Activated T-cell treated with anti-CD3 and anti-CD28 coated beads, Interleukin-2, amount 50 U/mL, for 4 hours (primary cell): ENCODE data around the gene ZC3H18. TPM values are rescaled to one million over a fixed set of nuclear protein-coding genes. Genes with fewer than 3 reads are reported as not detected.

Source experiments
- ATAC-seq, 2 donors: fragments of 200-7000 bp; cut with Tn5 transposase; one replicate each; pipeline ENCODE4 v1.10.0; 2021
- DNase-seq: peaks from one replicate; pipeline ENCODE4 v3.0.0-alpha.2; 2020
- H3K27me3 Mint-ChIP-seq: one replicate; pipeline ENCODE4 v1.8.0; 2021; ENCODE audit warnings: low read depth, mixed read lengths
- H3K36me3 Mint-ChIP-seq: one replicate; pipeline ENCODE4 v1.8.0; 2022; ENCODE audit warnings: mixed read lengths; ENCODE audit not compliant: insufficient read depth
- H3K4me1 Mint-ChIP-seq: one replicate; pipeline ENCODE4 v1.8.0; 2021; ENCODE audit warnings: low read depth, mixed read lengths
- H3K4me3 Mint-ChIP-seq: one replicate; pipeline ENCODE4 v1.8.0; 2021; ENCODE audit warnings: mild to moderate bottlenecking, moderate library complexity, mixed read lengths
- H3K9me3 Mint-ChIP-seq: one replicate; pipeline ENCODE4 v1.8.0; 2021; ENCODE audit warnings: mixed read lengths
- total RNA-seq, 3 donors: library from RNA; stranded (reverse); gene quantifications; one replicate each; pipeline ENCODE4 v1.2.1, GENCODE V29; 2021

Gene ZC3H18
- total RNA-seq, 3 donors from 2014 or later = 117 to 122 (median 118) TPM

DNA sequence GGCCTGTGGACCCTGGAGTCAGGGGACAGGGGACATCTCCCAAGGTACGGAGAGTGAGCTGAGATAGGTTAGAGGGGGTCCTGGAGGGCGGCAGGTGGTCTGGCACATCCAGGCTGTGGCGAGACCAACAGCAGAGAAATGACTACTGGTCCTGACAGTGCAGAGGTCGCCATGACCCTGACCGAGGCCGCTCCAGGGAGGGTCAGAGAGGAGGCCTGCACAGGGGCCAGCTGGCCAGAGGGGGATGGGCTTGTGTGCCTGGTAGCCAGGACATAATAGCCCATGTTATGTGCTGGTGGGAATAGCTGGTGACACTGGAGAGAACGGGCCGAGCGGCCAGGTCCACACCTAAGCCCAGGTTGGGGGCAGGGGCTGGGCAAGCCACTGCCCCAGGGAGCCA, 40.6 kb upstream of the ZC3H18 start:
- no peak overlapping the region for H3K4me3 Mint-ChIP-seq
- no peak for DNase-seq
- no peaks in the 10 kb centered on the region for H3K9me3 Mint-ChIP-seq
- H3K4me1 Mint-ChIP-seq = no peaks in the 10 kb centered on the region
- no peak for ATAC-seq
- H3K36me3 Mint-ChIP-seq = no peaks in the 10 kb centered on the region
- H3K27me3 Mint-ChIP-seq = no peaks in the 10 kb centered on the region

DNA sequence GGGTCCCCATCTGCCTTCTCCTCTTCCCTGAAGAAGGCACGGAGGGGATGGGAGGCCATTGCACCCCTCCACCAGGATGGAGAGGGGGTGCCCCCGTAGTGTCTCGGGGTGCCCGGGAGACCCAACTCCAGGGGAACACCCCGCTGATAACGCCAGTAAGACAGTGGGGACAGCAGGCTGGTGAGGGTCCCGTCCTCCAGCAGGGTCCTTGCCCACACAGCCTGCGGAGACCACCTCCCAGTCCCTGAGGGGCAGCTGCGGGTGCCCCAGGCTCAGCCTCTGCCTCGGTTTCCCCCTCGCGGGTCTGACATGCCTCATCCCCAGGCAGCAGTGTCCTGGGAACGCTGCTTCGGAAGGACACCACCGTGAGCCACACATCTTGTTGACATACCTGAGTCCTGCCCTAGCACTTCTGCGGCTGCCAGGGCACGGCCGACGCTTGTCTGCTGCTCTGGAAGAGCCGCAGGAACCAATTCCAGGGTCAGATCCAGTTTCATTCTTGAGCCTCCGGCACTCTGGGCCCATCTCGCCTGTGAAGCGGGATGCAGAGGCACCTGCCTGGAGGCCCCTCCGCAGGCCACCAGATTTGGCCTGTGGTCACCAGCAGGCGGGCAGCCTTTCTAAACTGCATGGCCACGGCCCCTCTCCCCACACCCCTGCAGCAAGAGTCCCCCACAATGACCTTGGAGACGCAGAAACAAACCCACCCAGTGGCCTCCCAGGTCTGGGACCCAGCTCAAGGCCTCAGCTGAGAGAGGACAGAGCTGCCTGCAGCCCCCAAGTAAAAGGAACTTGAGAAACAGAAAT, 39.9 kb upstream of the ZC3H18 start:
- Mint-ChIP-seq H3K4me1 (peaks cover 3% of the 10 kb centered on the region), H3K4me3 (no peak overlapping the region), H3K27me3 (no peaks in the 10 kb centered on the region), H3K9me3 (no peaks in the 10 kb centered on the region), H3K36me3 (no peaks in the 10 kb centered on the region)
- no peak for DNase-seq
- ATAC-seq = no peak

DNA sequence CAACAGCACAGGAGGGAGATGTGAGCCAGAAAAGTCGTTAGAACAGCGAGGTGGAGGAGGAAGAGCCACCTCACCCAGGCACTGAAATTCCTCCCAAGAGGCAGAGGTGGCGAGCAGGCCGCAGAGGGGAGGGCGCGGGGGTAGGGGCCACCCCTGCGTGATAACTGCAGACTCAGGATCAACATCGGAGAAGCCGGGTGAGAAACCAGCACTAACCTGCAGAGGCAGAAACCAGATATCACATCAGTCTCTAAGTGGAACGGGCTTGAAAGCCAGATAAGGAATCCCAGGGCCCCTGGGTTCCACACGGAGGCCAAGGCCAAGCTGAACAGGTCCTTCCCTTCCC, 39.4 kb upstream of the ZC3H18 start:
- no peaks in the 10 kb centered on the region for H3K9me3 Mint-ChIP-seq
- DNase-seq (no peak), ATAC-seq (no peak)
- H3K36me3 Mint-ChIP-seq = no peaks in the 10 kb centered on the region
- peaks cover 9% of the 10 kb centered on the region for H3K4me1 Mint-ChIP-seq
- H3K27me3 Mint-ChIP-seq = no peaks in the 10 kb centered on the region
- H3K4me3 Mint-ChIP-seq = no peak overlapping the region

DNA sequence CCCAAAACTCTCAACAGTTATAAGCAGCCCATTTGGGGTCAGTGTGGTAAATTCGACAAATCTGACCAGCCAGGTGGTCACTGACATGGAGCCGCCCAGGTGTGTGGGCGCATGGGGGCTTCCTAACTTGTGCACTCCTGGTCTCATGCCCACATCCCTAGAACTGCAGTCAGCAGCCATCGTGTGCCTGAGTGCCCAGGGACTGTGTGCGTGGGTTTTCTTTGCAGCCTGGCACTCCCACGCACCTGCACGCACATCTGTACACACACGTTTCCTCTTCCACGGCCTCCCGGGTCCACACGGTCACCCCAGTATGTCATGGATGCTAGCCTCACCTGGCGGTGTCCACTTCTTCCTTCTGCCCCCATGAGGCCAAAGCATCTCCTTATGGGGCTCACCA, 38.9 kb upstream of the ZC3H18 start:
- ATAC-seq = no peak
- no peaks in the 10 kb centered on the region for H3K36me3 Mint-ChIP-seq
- H3K9me3 Mint-ChIP-seq = no peaks in the 10 kb centered on the region
- H3K27me3 Mint-ChIP-seq = no peaks in the 10 kb centered on the region
- H3K4me1 Mint-ChIP-seq = peaks cover 11% of the 10 kb centered on the region
- DNase-seq = no peak
- H3K4me3 Mint-ChIP-seq = no peak overlapping the region

DNA sequence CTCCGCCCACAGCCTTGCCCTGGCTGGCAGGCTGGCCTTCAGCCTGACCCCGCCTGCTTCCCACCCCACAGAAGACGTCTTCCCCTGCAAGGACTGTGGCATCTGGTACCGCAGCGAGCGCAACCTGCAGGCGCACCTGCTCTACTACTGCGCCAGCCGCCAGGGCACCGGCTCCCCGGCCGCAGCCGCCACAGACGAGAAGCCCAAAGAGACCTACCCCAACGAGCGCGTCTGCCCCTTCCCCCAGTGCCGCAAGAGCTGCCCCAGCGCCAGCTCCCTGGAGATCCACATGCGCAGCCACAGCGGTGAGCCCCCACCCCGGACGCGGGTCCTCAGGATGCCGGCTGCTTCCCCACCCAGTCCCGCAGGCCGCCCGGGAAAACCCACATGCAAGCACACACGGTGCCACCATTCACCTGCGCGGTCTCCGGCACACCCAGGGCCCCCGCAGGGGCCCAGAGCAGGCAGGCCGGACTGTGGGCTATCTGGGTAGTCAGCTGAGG, 38.2 kb upstream of the ZC3H18 start:
- no peaks in the 10 kb centered on the region for H3K36me3 Mint-ChIP-seq

DNA sequence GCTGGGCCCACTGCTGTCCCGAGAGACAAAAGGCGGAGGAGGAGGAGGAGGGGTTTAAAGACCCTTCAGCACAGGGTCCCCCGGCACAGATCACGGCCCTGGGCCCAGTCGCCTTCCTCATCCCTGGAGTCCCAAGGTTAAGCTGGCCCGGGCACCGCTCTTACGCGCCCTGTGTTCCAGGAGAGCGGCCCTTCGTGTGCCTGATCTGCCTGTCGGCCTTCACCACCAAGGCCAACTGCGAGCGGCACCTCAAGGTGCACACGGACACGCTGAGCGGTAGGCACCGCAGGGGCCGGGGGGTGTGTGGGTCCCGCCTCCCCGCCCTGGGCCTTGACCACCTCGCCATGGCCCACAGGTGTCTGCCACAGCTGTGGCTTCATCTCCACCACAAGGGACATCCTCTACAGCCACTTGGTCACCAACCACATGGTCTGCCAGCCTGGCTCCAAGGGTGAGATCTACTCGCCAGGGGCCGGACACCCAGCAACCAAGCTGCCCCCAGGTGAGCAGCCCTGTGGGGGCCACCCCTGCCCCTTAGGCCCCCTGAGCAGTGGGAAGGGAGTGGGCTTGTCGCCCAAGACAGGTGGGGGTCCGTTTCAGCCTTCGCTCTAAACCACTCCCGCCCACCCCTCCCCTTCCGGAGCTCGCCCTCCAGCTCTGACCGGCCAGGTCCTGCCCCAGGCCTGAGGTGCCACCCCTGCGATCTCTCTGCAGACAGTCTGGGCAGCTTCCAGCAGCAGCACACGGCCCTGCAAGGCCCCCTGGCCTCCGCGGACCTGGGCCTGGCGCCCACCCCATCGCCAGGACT, 37.6 kb upstream of the ZC3H18 start:
- Mint-ChIP-seq H3K27me3 (no peaks in the 10 kb centered on the region), H3K4me1 (peaks cover 11% of the 10 kb centered on the region), H3K9me3 (no peaks in the 10 kb centered on the region), H3K36me3 (no peaks in the 10 kb centered on the region), H3K4me3 (no peak overlapping the region)
- ATAC-seq (no peak), DNase-seq (no peak)

More for the DNA sequence above, 38.2 kb upstream of the ZC3H18 start:
- DNase-seq = no peak
- Mint-ChIP-seq H3K27me3 (no peaks in the 10 kb centered on the region), H3K9me3 (no peaks in the 10 kb centered on the region), H3K4me3 (no peak overlapping the region), H3K4me1 (peaks cover 11% of the 10 kb centered on the region)
- ATAC-seq = no peak

DNA sequence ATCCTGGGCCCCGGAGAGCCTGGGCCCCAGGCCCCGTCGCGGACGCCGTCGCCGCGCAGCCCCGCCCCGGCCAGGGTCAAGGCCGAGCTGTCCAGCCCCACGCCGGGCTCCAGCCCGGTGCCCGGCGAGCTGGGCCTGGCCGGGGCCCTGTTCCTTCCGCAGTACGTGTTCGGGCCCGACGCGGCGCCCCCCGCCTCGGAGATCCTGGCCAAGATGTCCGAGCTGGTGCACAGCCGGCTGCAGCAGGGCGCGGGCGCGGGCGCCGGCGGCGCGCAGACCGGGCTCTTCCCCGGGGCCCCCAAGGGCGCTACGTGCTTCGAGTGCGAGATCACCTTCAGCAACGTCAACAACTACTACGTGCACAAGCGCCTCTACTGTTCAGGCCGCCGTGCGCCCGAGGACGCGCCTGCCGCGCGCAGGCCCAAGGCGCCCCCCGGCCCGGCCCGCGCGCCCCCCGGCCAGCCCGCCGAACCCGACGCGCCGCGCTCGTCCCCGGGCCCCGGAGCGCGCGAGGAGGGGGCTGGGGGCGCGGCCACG, 36.8 kb upstream of the ZC3H18 start:
- DNase-seq = no peak

DNA sequence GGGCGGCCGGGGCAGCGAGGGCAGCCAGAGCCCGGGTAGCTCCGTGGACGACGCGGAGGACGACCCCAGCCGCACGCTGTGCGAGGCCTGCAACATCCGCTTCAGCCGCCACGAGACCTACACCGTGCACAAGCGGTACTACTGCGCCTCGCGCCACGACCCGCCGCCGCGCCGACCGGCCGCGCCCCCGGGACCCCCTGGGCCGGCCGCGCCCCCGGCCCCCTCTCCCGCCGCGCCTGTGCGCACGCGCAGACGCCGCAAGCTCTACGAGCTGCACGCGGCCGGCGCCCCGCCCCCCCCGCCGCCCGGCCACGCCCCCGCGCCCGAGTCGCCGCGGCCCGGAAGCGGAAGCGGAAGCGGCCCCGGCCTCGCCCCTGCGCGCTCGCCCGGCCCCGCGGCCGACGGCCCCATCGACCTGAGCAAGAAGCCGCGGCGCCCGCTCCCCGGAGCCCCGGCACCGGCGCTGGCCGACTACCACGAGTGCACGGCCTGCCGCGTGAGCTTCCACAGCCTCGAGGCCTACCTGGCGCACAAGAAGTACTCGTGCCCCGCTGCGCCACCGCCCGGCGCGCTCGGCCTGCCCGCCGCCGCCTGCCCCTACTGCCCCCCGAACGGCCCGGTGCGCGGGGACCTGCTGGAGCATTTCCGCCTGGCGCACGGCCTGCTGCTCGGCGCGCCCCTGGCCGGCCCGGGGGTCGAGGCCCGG, 36.1 kb upstream of the ZC3H18 start:
- Mint-ChIP-seq H3K27me3 (peaks cover 4% of the 10 kb centered on the region), H3K9me3 (no peaks in the 10 kb centered on the region), H3K4me3 (peak overlapping the region; percentile 43), H3K36me3 (no peaks in the 10 kb centered on the region), H3K4me1 (peaks cover 11% of the 10 kb centered on the region)
- peak; percentile 85 to 86 for ATAC-seq
- DNase-seq = peak; percentile 74

More for the DNA sequence above, 36.8 kb upstream of the ZC3H18 start:
- Mint-ChIP-seq H3K4me1 (peaks cover 11% of the 10 kb centered on the region), H3K4me3 (no peak overlapping the region), H3K9me3 (no peaks in the 10 kb centered on the region), H3K36me3 (no peaks in the 10 kb centered on the region), H3K27me3 (peaks cover under 1% of the 10 kb centered on the region)
- no peak for ATAC-seq

DNA sequence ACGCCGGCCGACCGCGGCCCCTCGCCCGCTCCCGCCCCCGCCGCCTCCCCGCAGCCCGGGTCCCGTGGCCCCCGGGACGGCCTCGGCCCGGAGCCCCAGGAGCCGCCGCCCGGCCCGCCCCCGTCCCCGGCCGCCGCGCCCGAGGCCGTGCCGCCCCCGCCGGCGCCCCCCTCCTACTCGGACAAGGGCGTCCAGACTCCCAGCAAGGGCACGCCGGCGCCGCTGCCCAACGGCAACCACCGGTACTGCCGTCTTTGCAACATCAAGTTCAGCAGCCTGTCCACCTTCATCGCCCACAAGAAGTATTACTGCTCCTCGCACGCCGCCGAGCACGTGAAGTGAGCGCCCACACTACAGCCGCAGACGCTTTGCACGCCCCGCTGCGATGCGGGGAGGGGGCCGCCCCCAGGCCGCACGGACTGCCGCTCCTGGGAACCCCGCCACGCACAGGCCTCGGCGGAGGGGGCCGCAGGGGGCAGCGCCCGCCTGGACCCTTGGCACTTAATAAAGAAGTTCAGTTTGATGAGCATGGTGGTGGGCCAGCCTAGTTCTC, 35.5 kb upstream of the ZC3H18 start:
- no peaks in the 10 kb centered on the region for H3K9me3 Mint-ChIP-seq
- H3K4me1 Mint-ChIP-seq = peaks cover 11% of the 10 kb centered on the region
- H3K36me3 Mint-ChIP-seq = no peaks in the 10 kb centered on the region
- DNase-seq (peak; percentile 24), ATAC-seq (peak; percentile 6 to 26)
- H3K4me3 Mint-ChIP-seq = peak overlapping the region; percentile 77
- H3K27me3 Mint-ChIP-seq = peaks cover 6% of the 10 kb centered on the region

DNA sequence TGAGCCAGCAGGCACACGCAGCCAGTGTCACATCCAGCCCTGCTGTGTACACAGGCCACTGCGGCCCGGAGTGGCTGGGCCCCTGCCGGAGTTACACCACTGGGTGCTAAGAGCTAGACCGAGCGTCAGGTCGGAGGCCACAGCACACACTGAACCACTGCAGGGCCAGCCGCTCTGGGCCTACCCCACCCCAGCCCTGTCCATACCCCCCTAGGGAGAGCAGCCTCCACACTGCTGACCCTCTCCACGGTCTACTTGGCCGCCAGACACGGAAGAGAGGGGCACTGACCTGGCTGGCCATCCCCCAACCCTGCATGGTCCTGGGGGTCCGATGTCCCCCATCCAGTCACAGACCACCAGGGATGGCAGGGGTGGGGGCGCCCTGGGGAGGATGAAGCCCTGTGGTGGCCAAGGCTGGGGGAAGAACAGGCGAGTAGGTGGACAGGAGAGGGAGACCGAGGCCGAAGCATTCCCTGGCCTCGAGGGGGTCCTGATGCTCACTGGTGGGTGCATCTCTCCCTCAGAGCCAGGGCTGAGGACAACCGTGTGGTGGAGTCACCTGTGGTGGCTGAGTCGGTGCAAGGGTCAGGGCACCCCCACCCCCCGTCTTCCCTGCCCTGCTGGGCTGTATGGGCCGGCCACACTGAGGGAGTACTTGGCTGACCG, 34.9 kb upstream of the ZC3H18 start:
- no peaks in the 10 kb centered on the region for H3K9me3 Mint-ChIP-seq
- H3K4me3 Mint-ChIP-seq = peak overlapping the region; percentile 77
- peaks cover 11% of the 10 kb centered on the region for H3K4me1 Mint-ChIP-seq
- H3K36me3 Mint-ChIP-seq = no peaks in the 10 kb centered on the region
- peaks cover 6% of the 10 kb centered on the region for H3K27me3 Mint-ChIP-seq
- ATAC-seq (no peak), DNase-seq (no peak)

DNA sequence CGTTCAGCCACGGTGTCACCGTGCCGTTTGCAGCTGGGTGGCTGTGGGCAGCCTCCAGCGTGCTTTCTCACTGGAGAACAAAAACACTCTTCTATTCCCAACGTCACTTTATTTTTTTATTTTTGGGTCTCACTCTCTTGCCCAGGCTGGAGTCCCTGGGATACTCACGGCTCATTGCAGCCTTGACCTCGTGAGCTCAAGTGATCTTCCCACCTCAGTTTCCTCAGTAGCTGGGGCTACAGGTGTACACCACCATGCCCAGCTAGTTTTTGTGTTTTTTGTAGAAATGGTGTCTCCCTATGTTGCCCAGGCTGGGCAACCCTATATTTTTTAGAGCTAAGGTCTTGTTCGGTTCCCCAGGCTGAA, 34.4 kb upstream of the ZC3H18 start:
- Mint-ChIP-seq H3K4me1 (peaks cover 11% of the 10 kb centered on the region), H3K9me3 (no peaks in the 10 kb centered on the region), H3K27me3 (peaks cover 6% of the 10 kb centered on the region), H3K4me3 (peak overlapping the region; percentile 76), H3K36me3 (no peaks in the 10 kb centered on the region)
- ATAC-seq (no peak), DNase-seq (no peak)

DNA sequence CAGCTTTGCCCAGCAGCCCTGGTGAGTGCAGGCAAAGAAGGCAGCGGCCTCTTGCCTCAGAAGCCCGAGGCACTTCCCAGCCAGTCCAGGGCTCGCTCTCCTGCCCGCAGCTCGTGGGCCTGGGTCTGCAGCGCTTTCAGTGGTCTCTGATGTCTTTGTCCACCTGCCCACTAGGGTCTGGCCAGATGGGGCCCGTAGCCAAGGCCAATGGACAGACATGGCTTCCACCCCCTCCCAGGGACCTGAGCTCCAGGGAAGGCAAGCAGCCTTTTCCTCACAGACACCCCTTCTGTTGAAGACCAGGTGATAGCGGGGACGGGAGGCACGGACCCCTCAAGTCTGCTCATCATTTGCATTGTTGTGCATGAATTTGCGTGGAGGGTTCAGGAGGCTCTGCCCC, 33.7 kb upstream of the ZC3H18 start:
- ATAC-seq = no peak
- H3K36me3 Mint-ChIP-seq = no peaks in the 10 kb centered on the region
- peaks cover 11% of the 10 kb centered on the region for H3K4me1 Mint-ChIP-seq
- H3K9me3 Mint-ChIP-seq = no peaks in the 10 kb centered on the region
- H3K27me3 Mint-ChIP-seq = peaks cover 11% of the 10 kb centered on the region
- DNase-seq = no peak
- H3K4me3 Mint-ChIP-seq = peak overlapping the region; percentile 76

DNA sequence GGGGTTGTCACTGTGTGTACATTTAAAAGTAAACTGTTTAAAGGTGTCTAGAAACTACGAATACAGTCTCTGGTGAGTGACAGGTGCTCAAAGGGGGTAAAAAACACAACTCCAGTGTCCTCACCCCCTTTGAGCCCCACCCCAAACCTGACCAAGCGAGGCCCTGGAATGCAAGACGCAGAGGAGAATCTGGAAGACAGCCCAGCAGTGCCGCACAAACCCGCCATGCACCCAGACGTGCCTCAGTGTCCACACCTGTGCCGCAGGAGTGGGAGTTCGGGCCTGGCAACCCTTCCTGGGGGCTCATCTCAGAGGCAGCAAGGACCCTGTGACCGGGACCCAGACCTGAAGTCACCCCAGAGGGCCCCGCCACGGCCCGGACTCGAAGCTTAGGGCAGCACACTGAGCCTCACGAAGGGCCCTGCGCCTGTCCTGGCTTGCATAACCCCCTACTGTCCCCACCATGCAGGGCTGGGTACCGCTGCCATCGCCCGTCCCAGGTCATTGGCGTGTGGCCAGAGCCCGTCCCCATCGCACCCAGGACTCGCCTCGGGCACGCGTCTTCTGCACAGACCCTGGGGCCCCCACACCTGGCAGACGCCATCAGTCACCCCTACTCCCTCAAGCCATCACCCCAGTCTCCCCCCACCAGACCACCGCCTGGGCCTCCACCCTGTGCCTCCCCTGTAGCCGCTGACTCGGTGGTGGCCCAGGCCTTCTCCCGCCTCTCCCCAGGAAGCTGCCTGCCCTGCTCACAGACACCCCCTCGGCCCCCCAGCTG, 33.0 kb upstream of the ZC3H18 start:
- H3K9me3 Mint-ChIP-seq = no peaks in the 10 kb centered on the region
- peaks cover 11% of the 10 kb centered on the region for H3K27me3 Mint-ChIP-seq
- no peak overlapping the region for H3K4me3 Mint-ChIP-seq
- DNase-seq (no peak), ATAC-seq (no peak)
- H3K36me3 Mint-ChIP-seq = no peaks in the 10 kb centered on the region
- H3K4me1 Mint-ChIP-seq = peaks cover 11% of the 10 kb centered on the region
